Duodenal mucosa (tissue), 2 donors: Measurements from ENCODE around the gene KCTD18.

Experiments used
- H3K27ac ChIP-seq: one replicate; pipeline ENCODE4 v1.7.0; 2013; ENCODE audit warnings: low read depth, low read length
- H3K27me3 ChIP-seq, 2 donors: one replicate each; pipeline ENCODE4 v1.7.0; 2013; ENCODE audit warnings: low read length in 2 of 2, control low read depth in 1 of 2; ENCODE audit not compliant: insufficient read depth in 2 of 2, control insufficient read depth in 1 of 2
- H3K36me3 ChIP-seq, 2 donors: one replicate each; pipeline ENCODE4 v1.7.0; 2013; ENCODE audit warnings: low read length in 2 of 2, control low read depth in 1 of 2; ENCODE audit not compliant: insufficient read depth in 2 of 2, control insufficient read depth in 1 of 2
- H3K4me1 ChIP-seq, 2 donors: one replicate each; pipeline ENCODE4 v1.7.0; 2013; ENCODE audit warnings: low read length in 2 of 2, control low read depth in 1 of 2; ENCODE audit not compliant: insufficient read depth in 2 of 2, control insufficient read depth in 1 of 2
- H3K4me3 ChIP-seq, 2 donors: one replicate each; pipeline ENCODE4 v1.7.0; 2013; ENCODE audit warnings: low read length in 2 of 2, low read depth in 1 of 2
- H3K9ac ChIP-seq, 2 donors: one replicate each; pipeline ENCODE4 v1.7.0; 2013; ENCODE audit warnings: low read length in 2 of 2, low read depth in 1 of 2
- H3K9me3 ChIP-seq, 2 donors: one replicate each; pipeline ENCODE4 v1.7.0; 2013; ENCODE audit warnings: low read length in 2 of 2, control low read depth in 1 of 2; ENCODE audit not compliant: control insufficient read depth in 1 of 2

The KCTD18 gene

GRCh38 chr2:200509612-200510433 is at the start of gene KCTD18:
TSS of gene KCTD18 (minus strand) at chr2:200510068. CDS start at chr2:200507016, 3,052 bp downstream.
- H3K36me3 ChIP-seq = peaks cover 0 to 5% of the 10 kb centered on the region in 2 donors
- H3K4me3 ChIP-seq = peak within 1 kb of the TSS; percentile 90 to 92
- peak within 1 kb of the TSS; percentile 76 to 85 for H3K9ac ChIP-seq
- peaks cover 12 to 15% of the 10 kb centered on the region in 2 donors for H3K4me1 ChIP-seq
- no peak within 1 kb of the TSS for H3K27ac ChIP-seq
- peaks cover under 1 to 10% of the 10 kb centered on the region in 2 donors for H3K27me3 ChIP-seq
- no peaks in the 10 kb centered on the region for H3K9me3 ChIP-seq

GRCh38 chr2:200540793-200541192 is 30.9 kb upstream of the KCTD18 start:
- Histone ChIP-seq H3K27me3 (no peaks in the 10 kb centered on the region), H3K4me1 (no peaks in the 10 kb centered on the region), H3K4me3 (no peak overlapping the region), H3K36me3 (peaks cover 10 to 16% of the 10 kb centered on the region in 2 donors), H3K9me3 (peaks cover 0 to 4% of the 10 kb centered on the region in 2 donors), H3K27ac (no peak overlapping the region), H3K9ac (no peak overlapping the region)

- Histone ChIP-seq H3K9ac (no peak overlapping the region), H3K27ac (no peak overlapping the region), H3K4me1 (no peaks in the 10 kb centered on the region)
Observed at GRCh38 chr2:200538139-200538538, 28.3 kb upstream of the KCTD18 start.

GRCh38 chr2:200534572-200534971 is 24.7 kb upstream of the KCTD18 start:
- H3K27ac ChIP-seq = no peak overlapping the region
- no peaks in the 10 kb centered on the region for H3K4me1 ChIP-seq
- peaks cover 0 to 11% of the 10 kb centered on the region in 2 donors for H3K36me3 ChIP-seq
- H3K9ac ChIP-seq = no peak overlapping the region
- H3K4me3 ChIP-seq = no peak overlapping the region
- no peaks in the 10 kb centered on the region for H3K27me3 ChIP-seq
- H3K9me3 ChIP-seq = no peaks in the 10 kb centered on the region

More at GRCh38 chr2:200538139-200538538, 28.3 kb upstream of the KCTD18 start:
- Histone ChIP-seq H3K27me3 (no peaks in the 10 kb centered on the region), H3K4me3 (no peak overlapping the region), H3K36me3 (peaks cover 12 to 16% of the 10 kb centered on the region in 2 donors), H3K9me3 (peaks cover 0 to 4% of the 10 kb centered on the region in 2 donors)

- Histone ChIP-seq H3K27ac (no peak overlapping the region), H3K36me3 (peaks cover 0 to 11% of the 10 kb centered on the region in 2 donors), H3K9ac (no peak overlapping the region), H3K9me3 (no peaks in the 10 kb centered on the region), H3K4me1 (no peaks in the 10 kb centered on the region), H3K27me3 (no peaks in the 10 kb centered on the region), H3K4me3 (no peak overlapping the region)
Observed at GRCh38 chr2:200533754-200534153, 23.9 kb upstream of the KCTD18 start.

- Histone ChIP-seq H3K9me3 (no peaks in the 10 kb centered on the region), H3K27ac (no peak overlapping the region), H3K4me1 (peaks cover 13 to 27% of the 10 kb centered on the region in 2 donors), H3K9ac (no peak overlapping the region), H3K4me3 (no peak overlapping the region), H3K36me3 (no peaks in the 10 kb centered on the region), H3K27me3 (no peaks in the 10 kb centered on the region)
Observed at GRCh38 chr2:200528228-200528627, 18.4 kb upstream of the KCTD18 start.

- no peaks in the 10 kb centered on the region for H3K9me3 ChIP-seq
- no peaks in the 10 kb centered on the region for H3K36me3 ChIP-seq
- H3K9ac ChIP-seq = peak within 1 kb of the TSS; percentile 60 to 76
- H3K4me3 ChIP-seq = peak within 1 kb of the TSS; percentile 96 to 97
- peaks cover 14 to 28% of the 10 kb centered on the region in 2 donors for H3K4me1 ChIP-seq
- no peaks in the 10 kb centered on the region for H3K27me3 ChIP-seq
- no peak within 1 kb of the TSS for H3K27ac ChIP-seq
Observed at GRCh38 chr2:200525882-200526651, 16.2 kb upstream of the KCTD18 start, which contains the start of gene SGO2. TSS of gene SGO2 (plus strand) at chr2:200526207. CDS start at chr2:200532976, 6,769 bp downstream.

- Histone ChIP-seq H3K9ac (peak overlapping the region; percentile 60 to 66), H3K36me3 (no peaks in the 10 kb centered on the region), H3K9me3 (no peaks in the 10 kb centered on the region), H3K4me1 (peaks cover 14 to 28% of the 10 kb centered on the region in 2 donors), H3K27me3 (no peaks in the 10 kb centered on the region), H3K27ac (no peak overlapping the region), H3K4me3 (peak overlapping the region; percentile 96 to 97)
Observed at GRCh38 chr2:200525551-200525881, 15.6 kb upstream of the KCTD18 start.

GRCh38 chr2:200525066-200525465 is 15.2 kb upstream of the KCTD18 start:
- Histone ChIP-seq H3K4me3 (peak overlapping the region; percentile 96 to 97), H3K9me3 (no peaks in the 10 kb centered on the region), H3K27me3 (no peaks in the 10 kb centered on the region), H3K9ac (no peak overlapping the region), H3K4me1 (peaks cover 14 to 28% of the 10 kb centered on the region in 2 donors), H3K36me3 (no peaks in the 10 kb centered on the region), H3K27ac (no peak overlapping the region)

- peaks cover 14 to 28% of the 10 kb centered on the region in 2 donors for H3K4me1 ChIP-seq
- no peaks in the 10 kb centered on the region for H3K27me3 ChIP-seq
- peak overlapping the region in 1 of 2 donors; percentile 17 for H3K4me3 ChIP-seq
- H3K27ac ChIP-seq = no peak overlapping the region
- H3K9ac ChIP-seq = no peak overlapping the region
- H3K9me3 ChIP-seq = no peaks in the 10 kb centered on the region
- no peaks in the 10 kb centered on the region for H3K36me3 ChIP-seq
Observed at GRCh38 chr2:200523604-200524003, 13.7 kb upstream of the KCTD18 start.
